Measurements from ENCODE around the gene POLK. TPM values are rescaled to one million over a fixed set of nuclear protein-coding genes. Genes with fewer than 3 reads are reported as not detected.

Gene POLK
- total and polyA plus RNA-seq, 11 donors = 5.2 to 28.8 (median 19.9) TPM

DNA sequence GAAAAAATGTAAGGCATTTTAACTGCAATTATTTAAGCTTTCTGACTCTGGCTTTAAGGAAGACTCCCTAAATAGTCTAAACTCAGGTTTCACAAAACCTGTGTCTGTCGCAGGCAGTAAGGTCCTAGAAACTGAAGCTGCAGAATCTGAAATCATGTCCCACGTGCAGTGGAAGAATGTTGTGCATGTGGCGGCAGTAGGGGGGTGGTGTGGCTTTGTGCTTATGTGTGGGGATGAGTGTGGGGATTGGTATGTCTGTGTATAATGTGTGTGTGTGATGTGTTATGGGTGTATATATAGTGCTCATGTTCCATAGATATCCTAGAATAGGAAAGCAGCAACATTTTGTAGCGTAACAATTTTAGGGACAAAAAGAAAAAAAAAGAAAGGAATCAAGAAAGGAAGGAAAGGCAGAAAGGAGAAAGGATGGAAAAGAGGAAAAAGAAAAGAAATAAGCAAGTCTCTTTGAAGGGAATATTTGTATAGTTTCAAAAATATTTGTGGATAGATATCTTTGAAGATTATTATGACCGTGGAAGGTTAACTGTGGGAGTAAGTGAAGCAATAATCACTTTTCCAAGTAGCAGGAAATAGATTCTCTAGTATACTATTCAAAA lies 106.2 kb downstream of the POLK start:
- H3K9me3 ChIP-seq = no peaks in the 10 kb centered on the region
- TF ChIP-seq CTCF (IDR thresholded peaks at IDR 0.05) = no peak
- no peak for TF ChIP-seq POLR2A (IDR thresholded peaks at IDR 0.05)
- intact Hi-C loops (cut with DNase I) = no loop called here
- H3K4me1 ChIP-seq = peaks cover 0 to 9% (median 0%) of the 10 kb centered on the region in 12 donors
- no peak overlapping the region for H3K4me3 ChIP-seq
- no peaks in the 10 kb centered on the region for H3K27me3 ChIP-seq
- no peak overlapping the region for H3K27ac ChIP-seq
- 78 to 93% (median 91%) methylated on average over 5 of the region's 5 CpGs for WGBS, 4 donors
- no peak for ATAC-seq
- no peaks in the 10 kb centered on the region for H3K36me3 ChIP-seq
- no peak for DNase-seq

- TF ChIP-seq CTCF (IDR thresholded peaks at IDR 0.05) (no peak), POLR2A (IDR thresholded peaks at IDR 0.05) (no peak)
- Histone ChIP-seq H3K27ac (no peak overlapping the region), H3K4me1 (peaks cover 0 to 9% (median 0%) of the 10 kb centered on the region in 12 donors), H3K9me3 (no peaks in the 10 kb centered on the region), H3K27me3 (no peaks in the 10 kb centered on the region), H3K4me3 (no peak overlapping the region), H3K36me3 (no peaks in the 10 kb centered on the region)
- WGBS, 4 donors = 84 to 91% (median 87%) methylated on average over 4 of the region's 4 CpGs
- intact Hi-C loops (cut with DNase I) = no loop called here
- DNase-seq (no peak), ATAC-seq (no peak)
These were observed 108.7 kb downstream of the POLK start for GRCh38 chr5:75620184-75620959.

- ATAC-seq (no peak), DNase-seq (no peak)
- Histone ChIP-seq H3K27me3 (no peaks in the 10 kb centered on the region), H3K9me3 (no peaks in the 10 kb centered on the region), H3K27ac (no peak overlapping the region), H3K4me3 (no peak overlapping the region), H3K4me1 (peaks cover 0 to 5% (median 0%) of the 10 kb centered on the region in 12 donors), H3K36me3 (no peaks in the 10 kb centered on the region)
- 88 to 95% (median 91%) methylated on average over 4 of the region's 4 CpGs for WGBS, 4 donors
- intact Hi-C loops (cut with DNase I) = no loop called here
- TF ChIP-seq POLR2A (IDR thresholded peaks at IDR 0.05) (no peak), CTCF (IDR thresholded peaks at IDR 0.05) (no peak)
These were observed 110.9 kb downstream of the POLK start for GRCh38 chr5:75622564-75622963.

DNA sequence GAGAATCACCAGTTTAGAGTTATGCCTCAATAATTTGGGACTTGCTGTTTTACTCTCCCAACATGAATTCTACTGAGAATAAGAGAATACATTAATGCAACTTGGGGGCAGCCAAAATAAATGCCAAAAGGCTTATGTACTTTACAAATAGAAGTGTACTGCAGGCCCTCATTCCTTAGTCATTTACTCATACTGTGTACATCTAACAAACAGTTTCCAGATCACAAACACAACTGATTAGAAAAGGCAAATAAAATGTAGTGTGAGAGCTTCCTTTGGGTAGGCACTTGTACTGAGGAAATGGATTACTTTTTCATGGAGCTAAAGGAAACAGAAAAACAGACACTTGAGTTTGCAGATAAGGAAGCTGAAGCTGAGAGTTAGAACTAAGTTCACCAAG lies 112.2 kb downstream of the POLK start:
- TF ChIP-seq CTCF (IDR thresholded peaks at IDR 0.05) = no peak
- no peak for TF ChIP-seq POLR2A (IDR thresholded peaks at IDR 0.05)
- intact Hi-C loops (cut with DNase I) = no loop called here
- no peak overlapping the region for H3K4me3 ChIP-seq
- H3K36me3 ChIP-seq = no peaks in the 10 kb centered on the region
- H3K4me1 ChIP-seq = peaks cover 0 to 5% (median 0%) of the 10 kb centered on the region in 12 donors
- ATAC-seq = no peak
- no peaks in the 10 kb centered on the region for H3K27me3 ChIP-seq
- DNase-seq = no peak
- no peaks in the 10 kb centered on the region for H3K9me3 ChIP-seq
- no peak overlapping the region for H3K27ac ChIP-seq

All from heart left ventricle (tissue), 16 donors.